HG02623 (cell line): ENCODE data around the gene AGPAT1.
"Not testable (repeated sequence)": the region's sequence is repeated elsewhere in the genome, so short reads cannot be mapped to it uniquely, and the experiment has no call there.

Experiments used
- ATAC-seq: cut with Tn5 transposase; IDR thresholded peaks from one replicate; pipeline ENCODE4 v1.9.1; 2021; ENCODE audit warnings: moderate library complexity; ENCODE audit not compliant: unreplicated experiment

AGPAT1 gene

GRCh38 chr6:32200711-32201475 lies 25.0 kb upstream of the AGPAT1 start:
- no peak for ATAC-seq

GRCh38 chr6:32198866-32199265 lies 23.0 kb upstream of the AGPAT1 start:
- no peak for ATAC-seq

- ATAC-seq, result no peak
These were observed 22.4 kb upstream of the AGPAT1 start for GRCh38 chr6:32198345-32198696.

GRCh38 chr6:32196682-32197616 lies 21.1 kb upstream of the AGPAT1 start:
- ATAC-seq, result no peak

- ATAC-seq, result peak; percentile 75
These were observed 20.2 kb upstream of the AGPAT1 start for GRCh38 chr6:32195902-32196681.

- peak; percentile 66 for ATAC-seq
These were observed 19.7 kb upstream of the AGPAT1 start for GRCh38 chr6:32195652-32195901.

GRCh38 chr6:32194825-32195651 lies 19.2 kb upstream of the AGPAT1 start:
- no peak for ATAC-seq

GRCh38 chr6:32194388-32194787 lies 18.5 kb upstream of the AGPAT1 start:
- no peak for ATAC-seq

- not testable (repeated sequence) for ATAC-seq
These were observed 17.2 kb upstream of the AGPAT1 start for GRCh38 chr6:32193096-32193495.

- no peak for ATAC-seq
These were observed 16.7 kb upstream of the AGPAT1 start, which contains the start of gene GPSM3 for GRCh38 chr6:32192608-32193039. Gene GPSM3 (minus strand): TSS chr6:32192643. CDS start chr6:32192513, 130 bp downstream.

- ATAC-seq, result no peak
These were observed 16.1 kb upstream of the AGPAT1 start for GRCh38 chr6:32191696-32192607.

GRCh38 chr6:32190911-32191677 lies 15.2 kb upstream of the AGPAT1 start:
- ATAC-seq, result no peak

- ATAC-seq, result peak; percentile 60
These were observed 14.4 kb upstream of the AGPAT1 start, which contains the start of gene PBX2 for GRCh38 chr6:32190054-32190851. Gene PBX2 (minus strand): TSS chr6:32190202. CDS start chr6:32189915, 287 bp downstream.

- no peak for ATAC-seq
These were observed 13.8 kb upstream of the AGPAT1 start for GRCh38 chr6:32189742-32190053.

- ATAC-seq, result no peak
These were observed 13.3 kb upstream of the AGPAT1 start for GRCh38 chr6:32189069-32189741.

- ATAC-seq, result no peak
These were observed 12.6 kb upstream of the AGPAT1 start for GRCh38 chr6:32188381-32189068.
